Fibroblast of pulmonary artery (primary cell): ENCODE data around the gene SSRP1.

Experiments used
- DNase-seq: peaks from one replicate; pipeline ENCODE4 v3.0.0-alpha.2; 2010; ENCODE audit warnings: low read depth
- H3K4me3 ChIP-seq: replicated peaks from 2 replicates; pipeline ENCODE4 v1.5.1; 2011; ENCODE audit warnings: low read depth, mild to moderate bottlenecking, control low read depth, low read length, moderate library complexity
- CTCF ChIP-seq: IDR thresholded peaks from 2 replicates; pipeline ENCODE4 v1.5.1; 2011; ENCODE audit warnings: mild to moderate bottlenecking, control low read depth, low read length, inconsistent platforms; ENCODE audit errors: missing control alignments

Gene SSRP1

GRCh38 chr11:57311109-57311936 is 24.4 kb downstream of the SSRP1 start:
- DNase-seq: peak; percentile 98
- H3K4me3 ChIP-seq: peak overlapping the region; percentile 59

GRCh38 chr11:57310630-57311086 is 25.0 kb downstream of the SSRP1 start:
- TF ChIP-seq CTCF: no peak
- H3K4me3 ChIP-seq: peak overlapping the region; percentile 59
- DNase-seq: peak; percentile 65

More at GRCh38 chr11:57311109-57311936, 24.4 kb downstream of the SSRP1 start:
- TF ChIP-seq CTCF: no peak

GRCh38 chr11:57310091-57310490 is 25.6 kb downstream of the SSRP1 start:
- H3K4me3 ChIP-seq: peak overlapping the region; percentile 59
- DNase-seq: no peak
- TF ChIP-seq CTCF: no peak

- no peak for DNase-seq
- no peak for TF ChIP-seq CTCF
- no peak overlapping the region for H3K4me3 ChIP-seq
These were observed 26.3 kb downstream of the SSRP1 start for GRCh38 chr11:57309106-57310059.

- no peak for TF ChIP-seq CTCF
- DNase-seq: no peak
- no peak overlapping the region for H3K4me3 ChIP-seq
These were observed 27.1 kb downstream of the SSRP1 start for GRCh38 chr11:57308426-57309060.

- no peak for TF ChIP-seq CTCF
- DNase-seq: no peak
- no peak overlapping the region for H3K4me3 ChIP-seq
These were observed 27.9 kb downstream of the SSRP1 start for GRCh38 chr11:57307666-57308270.
